Measurements from ENCODE around the gene LCN15. TPM values are rescaled to one million over a fixed set of nuclear protein-coding genes. Genes with fewer than 3 reads are reported as not detected.

The LCN15 gene
- total and polyA plus RNA-seq, 2 of the 4 experiments (the other 2 are of a cell fraction) = not detected

GRCh38 chr9:136744773-136745172 is 19.5 kb downstream of the LCN15 start:
- H2BK15ac ChIP-seq (ENCODE audit: low read depth, low read length) = no peak overlapping the region
- H3K4ac ChIP-seq (ENCODE audit: low read depth, low read length) = no peak overlapping the region
- H4K20me1 ChIP-seq (ENCODE audit: insufficient read depth, low read length) = no peaks in the 10 kb centered on the region; the same call in 1 of the 2 replicates
- no peak overlapping the region for H2AK9ac ChIP-seq (replicated peaks; ENCODE audit: low read depth, low read length, poor library complexity)
- no TSS peak for BruUV-seq (replicated peaks)
- DNase-seq = no peak
- no peak overlapping the region for H2BK20ac ChIP-seq (ENCODE audit: low read depth, low read length)
- WGBS, 2 experiments (ENCODE audit: extremely low coverage in 2 of 2, insufficient read length in 1 of 2) = 87% methylated on average over 4 of the region's 18 CpGs; no CpG with 5 or more reads in 1 of the 2 experiments
- no peak overlapping the region for H3K4me3 ChIP-seq (ENCODE audit: insufficient read depth, low read depth, low read length)
- H4K5ac ChIP-seq (ENCODE audit: low read depth, low read length) = no peak overlapping the region
- no peak for ATAC-seq (ENCODE audit: low read depth)
- no peak for TF ChIP-seq SMC3 (IDR thresholded peaks at IDR 0.05; ENCODE audit: low read depth, low read length)
- TF ChIP-seq RAD21 (IDR thresholded peaks at IDR 0.05; ENCODE audit: low read length) = no peak
- TF ChIP-seq RFX5 (IDR thresholded peaks at IDR 0.05; ENCODE audit: low read depth, low read length) = no peak
- TF ChIP-seq BHLHE40 (IDR thresholded peaks at IDR 0.05; ENCODE audit: low read depth, low read length) = no peak
- TF ChIP-seq NFE2L2 (IDR thresholded peaks at IDR 0.05; ENCODE audit: low read depth, low read length) = no peak
- no peak for TF ChIP-seq ELK1 (IDR thresholded peaks at IDR 0.05; ENCODE audit: borderline replicate concordance, low read depth, low read length)
- no peak for TF ChIP-seq USF2 (IDR thresholded peaks at IDR 0.05; ENCODE audit: low read depth, low read length)
- TF ChIP-seq MAZ (IDR thresholded peaks at IDR 0.05; ENCODE audit: borderline replicate concordance, low read depth, low read length) = no peak
- no peak for TF ChIP-seq MAFK (IDR thresholded peaks at IDR 0.05; ENCODE audit: low read depth, low read length)
- TF ChIP-seq CEBPB (IDR thresholded peaks at IDR 0.05; ENCODE audit: low read depth, low read length) = no peak
- no peaks in the 10 kb centered on the region for H3K36me3 ChIP-seq (ENCODE audit: control insufficient read depth, insufficient read depth, low read length)
- H3K79me1 ChIP-seq (ENCODE audit: low read depth in 1 of 2, low read length in 2 of 2) = no peaks in the 10 kb centered on the region
- H3K27me3 ChIP-seq (ENCODE audit: control insufficient read depth, insufficient read depth, low read length) = peaks cover 51% of the 10 kb centered on the region
- H3K9me3 ChIP-seq (ENCODE audit: control insufficient read depth, insufficient read depth, low read length) = no peaks in the 10 kb centered on the region
- H3K4me1 ChIP-seq (ENCODE audit: control insufficient read depth, insufficient read depth, low read length) = peaks cover 3% of the 10 kb centered on the region; the same call in 1 of the 2 replicates
- intact Hi-C loops (cut with micrococcal nuclease) (no loop called here), dilution Hi-C loops (cut with HindIII; ENCODE audit: low sequenced_read_pairs, unreplicated experiment) (no loop called here), in situ Hi-C loops (cut with MboI; ENCODE audit: low sequenced_read_pairs) (no loop called here)
- no peak overlapping the region for H4K8ac ChIP-seq (ENCODE audit: low read depth in 2 of 2, low read length in 2 of 2)
- H2BK120ac ChIP-seq (ENCODE audit: low read depth, low read length) = no peak overlapping the region
- H3K23ac ChIP-seq (ENCODE audit: low read depth, low read length) = no peak overlapping the region
- no peak overlapping the region for H3K27ac ChIP-seq (ENCODE audit: insufficient read depth, low read length)
- no peaks in the 10 kb centered on the region for H3K9me1 ChIP-seq (ENCODE audit: insufficient read depth, low read length)
- no peak overlapping the region for H3K4me2 ChIP-seq (ENCODE audit: low read depth, low read length)
- H3K9ac ChIP-seq (ENCODE audit: low read depth, low read length) = no peak overlapping the region
- H2AFZ ChIP-seq (replicated peaks; ENCODE audit: low read length, poor library complexity) = no peak overlapping the region
- POLR2A ChIA-PET (ENCODE audit: unreplicated experiment) = no interaction called here
- H2BK5ac ChIP-seq (ENCODE audit: low read depth, low read length, poor library complexity, severe bottlenecking) = no peak overlapping the region
- no peak overlapping the region for H2AK5ac ChIP-seq (ENCODE audit: low read depth, low read length)
- no peak overlapping the region for H4K91ac ChIP-seq (ENCODE audit: insufficient read depth, low read depth, low read length)
- H3K18ac ChIP-seq (ENCODE audit: low read depth, low read length) = no peak overlapping the region
- no peak overlapping the region for H3K14ac ChIP-seq (replicated peaks; ENCODE audit: low read depth, low read length)
- CTCF ChIA-PET = no interaction called here
- H3K56ac ChIP-seq (ENCODE audit: extremely low read depth, insufficient read depth, low read length) = no peak overlapping the region

Data from IMR-90 (cell line).